Caco-2 (cell line): Measurements from ENCODE around the gene NSUN4. TPM values are rescaled to one million over a fixed set of nuclear protein-coding genes. Genes with fewer than 3 reads are reported as not detected.
"Not testable (repeated sequence)": the region's sequence is repeated elsewhere in the genome, so short reads cannot be mapped to it uniquely, and the experiment has no call there.

Experiments
- BruUV-seq: library from RNA; stranded (reverse); fragments of 400-500 nt; replicated peaks from 2 replicates; lab custom pipeline; 2021; lab: Mats Ljungman, UMichigan
- CTCF ChIA-PET: fragments of 300-600 bp; sonication (Branson Sonifier 250); formaldehyde crosslinking; loops from one replicate; lab custom pipeline; 2022; ENCODE audit warnings: antibody characterized with exemption; lab: Charles Lee
- POLR2A ChIA-PET: fragments of 300-600 bp; sonication (Branson Sonifier 250); formaldehyde crosslinking; loops from one replicate; lab custom pipeline; 2022; ENCODE audit warnings: antibody characterized with exemption; lab: Charles Lee
- DNase-seq, 2 experiments: peaks; one replicate each; pipeline versions ENCODE4 v3.0.0 to v3.0.0-alpha.2; 2020 to 2022
- H3K27me3 ChIP-seq: replicated peaks from 2 replicates; pipeline ENCODE4 v1.6.0; 2011; ENCODE audit warnings: low read length; ENCODE audit not compliant: control insufficient read depth, insufficient read depth
- H3K36me3 ChIP-seq: 2 replicates; pipeline ENCODE4 v1.5.1; 2011; ENCODE audit warnings: low read length; ENCODE audit not compliant: control insufficient read depth, insufficient read depth
- H3K4me1 ChIP-seq: fragments of 250-450 bp; sonication (Bioruptor Pico); 2 replicates; pipeline ENCODE4 v1.5.1; 2020; ENCODE audit warnings: mild to moderate bottlenecking
- H3K4me3 ChIP-seq: 2 replicates; pipeline ENCODE4 v1.5.1; 2011; ENCODE audit warnings: low read depth, mild to moderate bottlenecking, control low read depth, low read length
- H3K9me3 ChIP-seq: fragments of 250-450 bp; sonication (Bioruptor Pico); 2 replicates; pipeline ENCODE4 v1.5.1; 2020; ENCODE audit warnings: mild to moderate bottlenecking, moderate library complexity
- H3K27ac Mint-ChIP-seq: one replicate; pipeline ENCODE4 v1.8.0; 2022; ENCODE audit warnings: mixed read lengths; ENCODE audit not compliant: unreplicated experiment
- H3K27me3 Mint-ChIP-seq: one replicate; pipeline ENCODE4 v1.8.0; 2022; ENCODE audit warnings: mixed read lengths; ENCODE audit not compliant: insufficient read depth, unreplicated experiment
- H3K36me3 Mint-ChIP-seq: one replicate; pipeline ENCODE4 v1.8.0; 2022; ENCODE audit warnings: mild to moderate bottlenecking, mixed read lengths; ENCODE audit not compliant: insufficient read depth, unreplicated experiment
- H3K4me1 Mint-ChIP-seq: one replicate; pipeline ENCODE4 v1.8.0; 2022; ENCODE audit warnings: low read depth, mixed read lengths; ENCODE audit not compliant: unreplicated experiment
- H3K4me3 Mint-ChIP-seq: one replicate; pipeline ENCODE4 v1.8.0; 2022; ENCODE audit warnings: mild to moderate bottlenecking, moderate library complexity, mixed read lengths; ENCODE audit not compliant: unreplicated experiment
- H3K9me3 Mint-ChIP-seq: one replicate; pipeline ENCODE4 v1.8.0; 2022; ENCODE audit warnings: mixed read lengths; ENCODE audit not compliant: unreplicated experiment
- intact Hi-C: fragments of 100-400 bp; cut with micrococcal nuclease; formaldehyde crosslinking; loops from one replicate; pipeline ENCODE4 v1.10.0; 2022; ENCODE audit not compliant: unreplicated experiment
- total RNA-seq: library from RNA; stranded (reverse); gene quantifications from 2 replicates; pipeline ENCODE4 v1.2.3, GENCODE V29; 2022
- TF ChIP-seq, protein P1 (sequence below), 2 experiments: fragments of 200-600 bp in 1 of 2; IDR thresholded peaks; 1 replicate in 1 of 2; 2 replicates in 1 of 2; pipeline versions ENCODE4 v1.5.1 to v1.8.0; 2011 to 2022; ENCODE audit warnings: antibody characterized with exemption in 1 of 2, control low read depth in 1 of 2, inconsistent platforms in 1 of 2, low read depth in 1 of 2, low read length in 1 of 2, mild to moderate bottlenecking in 1 of 2, moderate library complexity in 1 of 2; ENCODE audit not compliant: insufficient read depth in 1 of 2, severe bottlenecking in 1 of 2, unreplicated experiment in 1 of 2

NSUN4 gene
- total RNA-seq, 1 experiment from 2014 or later, result 21.8 TPM

DNA sequence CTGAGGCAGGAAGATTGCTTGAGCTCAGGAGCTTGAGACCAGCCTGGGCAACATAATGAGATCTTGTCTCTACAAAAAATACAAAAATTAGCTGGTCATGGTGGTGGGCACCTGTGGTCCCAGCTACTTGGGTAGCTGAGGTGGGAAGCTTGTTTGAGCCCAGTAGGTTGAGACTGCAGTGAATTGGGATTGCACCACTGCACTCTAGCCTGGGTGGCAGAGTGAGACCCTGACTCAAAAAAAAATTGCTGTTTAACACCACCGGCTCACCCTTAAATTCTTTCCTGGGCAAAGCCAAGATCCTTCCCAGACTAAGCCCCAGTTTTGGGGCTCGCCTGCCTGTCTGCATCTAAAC lies 6.6 kb upstream of the NSUN4 start:
- intact Hi-C loops, result no loop called here
- H3K27me3 Mint-ChIP-seq, result no peaks in the 10 kb centered on the region
- no peak overlapping the region for H3K4me3 ChIP-seq
- H3K4me3 Mint-ChIP-seq, result no peak overlapping the region
- H3K36me3 ChIP-seq, result no peaks in the 10 kb centered on the region
- no peak overlapping the region for H3K27ac Mint-ChIP-seq
- H3K36me3 Mint-ChIP-seq, result peaks cover 5% of the 10 kb centered on the region
- CTCF ChIA-PET, result interaction anchor here (0.6 to 1.1 kb wide), 4 partner anchors 10 to 855 kb away, joined by 3 to 16 read pairs (median 5); no protein-coding TSS in a partner anchor
- no TSS peak for BruUV-seq
- no peaks in the 10 kb centered on the region for H3K9me3 Mint-ChIP-seq
- no peaks in the 10 kb centered on the region for H3K4me1 ChIP-seq
- POLR2A ChIA-PET, result no interaction called here
- DNase-seq, result no peak
- peaks cover 6% of the 10 kb centered on the region for H3K4me1 Mint-ChIP-seq
- no peaks in the 10 kb centered on the region for H3K9me3 ChIP-seq
- H3K27me3 ChIP-seq, result no peaks in the 10 kb centered on the region
- TF ChIP-seq, protein P1, sequence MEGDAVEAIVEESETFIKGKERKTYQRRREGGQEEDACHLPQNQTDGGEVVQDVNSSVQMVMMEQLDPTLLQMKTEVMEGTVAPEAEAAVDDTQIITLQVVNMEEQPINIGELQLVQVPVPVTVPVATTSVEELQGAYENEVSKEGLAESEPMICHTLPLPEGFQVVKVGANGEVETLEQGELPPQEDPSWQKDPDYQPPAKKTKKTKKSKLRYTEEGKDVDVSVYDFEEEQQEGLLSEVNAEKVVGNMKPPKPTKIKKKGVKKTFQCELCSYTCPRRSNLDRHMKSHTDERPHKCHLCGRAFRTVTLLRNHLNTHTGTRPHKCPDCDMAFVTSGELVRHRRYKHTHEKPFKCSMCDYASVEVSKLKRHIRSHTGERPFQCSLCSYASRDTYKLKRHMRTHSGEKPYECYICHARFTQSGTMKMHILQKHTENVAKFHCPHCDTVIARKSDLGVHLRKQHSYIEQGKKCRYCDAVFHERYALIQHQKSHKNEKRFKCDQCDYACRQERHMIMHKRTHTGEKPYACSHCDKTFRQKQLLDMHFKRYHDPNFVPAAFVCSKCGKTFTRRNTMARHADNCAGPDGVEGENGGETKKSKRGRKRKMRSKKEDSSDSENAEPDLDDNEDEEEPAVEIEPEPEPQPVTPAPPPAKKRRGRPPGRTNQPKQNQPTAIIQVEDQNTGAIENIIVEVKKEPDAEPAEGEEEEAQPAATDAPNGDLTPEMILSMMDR (IDR thresholded peaks at IDR 0.05; ENCODE audit: insufficient read depth in 1 of 2, low read depth in 1 of 2, low read length in 1 of 2, severe bottlenecking in 1 of 2, unreplicated experiment in 1 of 2), result no peak

DNA sequence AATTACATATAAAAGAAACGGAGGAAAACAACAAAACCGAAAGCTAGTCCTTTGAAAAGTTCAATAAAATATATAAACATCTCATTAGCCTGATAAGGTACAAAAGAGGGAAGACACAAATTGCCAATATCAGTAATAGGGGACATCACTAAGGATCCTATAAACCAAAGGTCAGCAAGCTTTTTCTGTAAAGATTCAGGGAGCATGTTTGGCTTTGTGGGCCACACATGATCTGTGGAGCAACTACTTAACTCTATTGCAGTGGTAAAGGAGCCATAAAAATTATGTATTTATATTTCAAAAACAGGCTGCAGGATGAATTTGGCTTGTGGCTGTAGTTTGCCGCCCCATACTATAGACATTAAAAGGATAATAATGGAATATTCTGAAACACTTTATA lies 5.5 kb upstream of the NSUN4 start:
- Mint-ChIP-seq H3K9me3 (no peaks in the 10 kb centered on the region), H3K27me3 (no peaks in the 10 kb centered on the region), H3K27ac (no peak overlapping the region), H3K36me3 (peaks cover 5% of the 10 kb centered on the region), H3K4me3 (no peak overlapping the region), H3K4me1 (peaks cover 6% of the 10 kb centered on the region)
- no peak for DNase-seq
- intact Hi-C loops, result no loop called here
- TF ChIP-seq, protein P1 (IDR thresholded peaks at IDR 0.05; ENCODE audit: insufficient read depth in 1 of 2, low read depth in 1 of 2, low read length in 1 of 2, severe bottlenecking in 1 of 2, unreplicated experiment in 1 of 2), result no peak
- Histone ChIP-seq H3K27me3 (no peaks in the 10 kb centered on the region), H3K36me3 (no peaks in the 10 kb centered on the region), H3K4me3 (no peak overlapping the region), H3K4me1 (no peaks in the 10 kb centered on the region), H3K9me3 (no peaks in the 10 kb centered on the region)
- CTCF ChIA-PET, result no interaction called here
- POLR2A ChIA-PET, result interaction anchor here (0.6 kb wide), 1 partner anchor 23 kb away, joined by 3 read pairs; no protein-coding TSS in a partner anchor
- no TSS peak for BruUV-seq

DNA sequence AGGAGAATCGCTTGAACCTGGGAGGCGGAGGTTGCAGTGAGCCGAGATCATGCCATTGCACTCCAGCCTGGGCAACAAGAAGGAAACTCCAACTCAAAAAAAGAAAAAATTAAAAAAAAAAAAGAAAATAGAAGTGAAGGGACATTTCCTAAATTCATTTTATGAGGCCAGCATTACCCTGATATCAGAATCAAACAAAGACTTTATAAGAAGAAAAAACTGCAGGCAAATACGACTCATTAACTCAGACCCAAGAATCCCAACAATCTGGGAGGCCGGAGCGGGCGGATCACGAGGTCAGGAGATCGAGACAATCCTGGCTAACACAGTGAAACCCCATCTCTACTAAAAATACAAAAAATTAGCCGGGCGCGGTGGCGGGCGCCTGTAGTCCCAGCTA lies 3.2 kb upstream of the NSUN4 start:
- H3K27ac Mint-ChIP-seq, H3K4me3 Mint-ChIP-seq, DNase-seq: not testable (repeated sequence)

More for the DNA sequence above, 3.2 kb upstream of the NSUN4 start:
- POLR2A ChIA-PET, H3K9me3 ChIP-seq, H3K27me3 ChIP-seq, BruUV-seq, H3K36me3 ChIP-seq, H3K9me3 Mint-ChIP-seq, H3K4me3 ChIP-seq, H3K4me1 ChIP-seq, intact Hi-C loops, CTCF ChIA-PET, H3K27me3 Mint-ChIP-seq: not testable (repeated sequence)
- H3K4me1 Mint-ChIP-seq, result peaks cover 18% of the 10 kb centered on the region
- H3K36me3 Mint-ChIP-seq, result peaks cover 14% of the 10 kb centered on the region
